Kidney (tissue), 14 donors: Measurements from ENCODE around the gene ACAT2. TPM values are rescaled to one million over a fixed set of nuclear protein-coding genes. Genes with fewer than 3 reads are reported as not detected.

Source experiments
- DNase-seq, 5 donors: peaks; one replicate each; pipeline ENCODE4 v3.0.0-alpha.2; 2013 to 2020
- FAIRE-seq: peaks from 2 replicates; lab custom pipeline; 2012; peaks lifted over from hg19 to GRCh38; lab: Jason Lieb, UNC
- H3K27ac ChIP-seq, 2 donors: one replicate each; pipeline ENCODE4 v1.7.0; 2013; ENCODE audit warnings: low read depth in 2 of 2, low read length in 2 of 2, inconsistent platforms in 1 of 2
- H3K27me3 ChIP-seq: one replicate; pipeline ENCODE4 v1.7.1; 2013; ENCODE audit warnings: low read length, inconsistent platforms; ENCODE audit not compliant: control insufficient read depth, insufficient read depth
- H3K36me3 ChIP-seq, 3 donors: one replicate each; pipeline versions ENCODE4 v1.7.0 to v1.7.1; 2013; ENCODE audit warnings: low read length in 3 of 3, control low read depth in 1 of 3, inconsistent platforms in 1 of 3; ENCODE audit not compliant: insufficient read depth in 3 of 3, control insufficient read depth in 2 of 3
- H3K4me1 ChIP-seq, 3 donors: one replicate each; pipeline versions ENCODE4 v1.7.0 to v1.7.1; 2013; ENCODE audit warnings: low read length in 3 of 3, inconsistent platforms in 1 of 3, low read depth in 1 of 3; ENCODE audit not compliant: control insufficient read depth in 2 of 3, insufficient read depth in 2 of 3
- H3K4me3 ChIP-seq, 3 donors: one replicate each; pipeline versions ENCODE4 v1.7.0 to v1.8.1; 2013; ENCODE audit warnings: low read length in 3 of 3, control low read depth in 1 of 3, inconsistent platforms in 1 of 3
- H3K9ac ChIP-seq, 3 donors: one replicate each; pipeline versions ENCODE4 v1.7.0 to v1.7.1; 2013; ENCODE audit warnings: low read length in 3 of 3, control low read depth in 1 of 3, inconsistent platforms in 1 of 3
- H3K9me3 ChIP-seq, 3 donors: one replicate each; pipeline versions ENCODE4 v1.7.0 to v1.7.1; 2013; ENCODE audit warnings: low read length in 3 of 3, control low read depth in 1 of 3, inconsistent platforms in 1 of 3; ENCODE audit not compliant: control insufficient read depth in 2 of 3, insufficient read depth in 1 of 3
- CTCF ChIP-seq: IDR thresholded peaks from 3 replicates; pipeline ENCODE4 v1.5.1; 2012; ENCODE audit warnings: mild to moderate bottlenecking, moderate library complexity, borderline replicate concordance; ENCODE audit not compliant: insufficient read depth; ENCODE audit errors: extremely low read depth
- intact Hi-C: fragments of 100-400 bp; cut with DNase I; formaldehyde crosslinking; loops from one replicate; pipeline ENCODE4 v1.11.1; 2022
- polyA plus RNA-seq: library from polyadenylated mRNA; stranded (reverse); fragments of 350-450 nt; fragmentation: Illumina TruSeq; extraction: RNeasy Lipid Tissue Mini Kit (QIAGEN cat#74804); gene quantifications from one replicate; pipeline ENCODE4 v1.2.3, GENCODE V29; 2014; ENCODE audit warnings: low read depth, low replicate concordance; ENCODE audit not compliant: insufficient read depth
- total RNA-seq: library from RNA; stranded (reverse); fragmentation: NEBNext Ultra II Directional; extraction: Animal tissue kit (Norgen Biotek cat#: 25700); gene quantifications from one replicate; pipeline ENCODE4 v1.2.1, GENCODE V29; 2021
- donor health status: control.
- donor health status: control.
- donor health status: control.
- donor health status: control.
- donor health status: control.
- donor health status: DM: yes; HTN: yes; CAD: no.
- donor health status: Normal renal cell carcinoma (clear cell type).

Gene ACAT2
- total and polyA plus RNA-seq, 2 donors from 2014 or later = 20.4 to 30.5 TPM

DNA sequence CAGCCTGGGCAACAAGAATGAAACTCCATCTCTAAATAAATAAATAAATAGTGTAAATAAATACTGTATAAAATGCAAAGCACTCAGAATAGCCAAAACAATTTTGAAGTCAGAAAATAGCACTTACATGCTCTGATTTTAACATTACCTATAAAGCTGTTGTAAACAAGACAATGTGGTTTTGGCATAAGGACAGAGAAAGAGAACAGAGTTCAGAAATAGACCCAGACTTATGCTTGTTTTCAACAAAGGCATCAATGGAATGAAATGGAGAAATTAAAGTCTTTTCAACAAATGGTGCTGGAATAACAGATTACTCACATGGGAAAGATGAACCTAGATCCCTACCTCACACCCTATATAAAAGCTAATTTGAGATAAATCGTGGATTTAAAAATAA, 10.4 kb downstream of the ACAT2 start:
- H3K27me3 ChIP-seq = no peaks in the 10 kb centered on the region
- no peaks in the 10 kb centered on the region for H3K4me1 ChIP-seq
- H3K9ac ChIP-seq = no peak overlapping the region
- DNase-seq (no peak), FAIRE-seq (no peak)
- H3K9me3 ChIP-seq = no peaks in the 10 kb centered on the region
- no peak for TF ChIP-seq CTCF
- H3K27ac ChIP-seq = no peak overlapping the region
- H3K4me3 ChIP-seq = no peak overlapping the region
- H3K36me3 ChIP-seq = peaks cover 4 to 22% (median 19%) of the 10 kb centered on the region in 3 donors
- intact Hi-C loops = no loop called here

GRCh38 chr6:159777240-159777904, 15.5 kb downstream of the ACAT2 start:
- no peak for TF ChIP-seq CTCF

GRCh38 chr6:159778131-159778530, 16.3 kb downstream of the ACAT2 start:
- Histone ChIP-seq H3K9me3 (no peaks in the 10 kb centered on the region), H3K36me3 (peaks cover 23 to 57% (median 48%) of the 10 kb centered on the region in 3 donors), H3K27me3 (no peaks in the 10 kb centered on the region), H3K4me3 (no peak overlapping the region), H3K9ac (no peak overlapping the region), H3K27ac (no peak overlapping the region), H3K4me1 (no peaks in the 10 kb centered on the region)
- intact Hi-C loops = no loop called here
- no peak for TF ChIP-seq CTCF
- no peak for FAIRE-seq
- no peak for DNase-seq

More at GRCh38 chr6:159777240-159777904, 15.5 kb downstream of the ACAT2 start:
- no peaks in the 10 kb centered on the region for H3K27me3 ChIP-seq
- no peak for DNase-seq
- FAIRE-seq = no peak
- no peak overlapping the region for H3K9ac ChIP-seq
- H3K4me3 ChIP-seq = no peak overlapping the region
- H3K9me3 ChIP-seq = no peaks in the 10 kb centered on the region
- H3K4me1 ChIP-seq = no peaks in the 10 kb centered on the region
- peaks cover 16 to 49% (median 41%) of the 10 kb centered on the region in 3 donors for H3K36me3 ChIP-seq
- intact Hi-C loops = no loop called here
- no peak overlapping the region for H3K27ac ChIP-seq
